Cardiac ventricle fibroblast (primary cell): ENCODE measurements around the gene POLR1A. TPM values are rescaled to one million over a fixed set of nuclear protein-coding genes. Genes with fewer than 3 reads are reported as not detected.

Source experiments
- total RNA-seq: library from RNA; depleted of rRNA; stranded (reverse); fragments of >200 nt; gene quantifications from 2 replicates; pipeline ENCODE4 v1.2.3, GENCODE V29; 2015

The POLR1A gene
- total RNA-seq = 26.2 and 28.4 TPM in 2 replicates

DNA sequence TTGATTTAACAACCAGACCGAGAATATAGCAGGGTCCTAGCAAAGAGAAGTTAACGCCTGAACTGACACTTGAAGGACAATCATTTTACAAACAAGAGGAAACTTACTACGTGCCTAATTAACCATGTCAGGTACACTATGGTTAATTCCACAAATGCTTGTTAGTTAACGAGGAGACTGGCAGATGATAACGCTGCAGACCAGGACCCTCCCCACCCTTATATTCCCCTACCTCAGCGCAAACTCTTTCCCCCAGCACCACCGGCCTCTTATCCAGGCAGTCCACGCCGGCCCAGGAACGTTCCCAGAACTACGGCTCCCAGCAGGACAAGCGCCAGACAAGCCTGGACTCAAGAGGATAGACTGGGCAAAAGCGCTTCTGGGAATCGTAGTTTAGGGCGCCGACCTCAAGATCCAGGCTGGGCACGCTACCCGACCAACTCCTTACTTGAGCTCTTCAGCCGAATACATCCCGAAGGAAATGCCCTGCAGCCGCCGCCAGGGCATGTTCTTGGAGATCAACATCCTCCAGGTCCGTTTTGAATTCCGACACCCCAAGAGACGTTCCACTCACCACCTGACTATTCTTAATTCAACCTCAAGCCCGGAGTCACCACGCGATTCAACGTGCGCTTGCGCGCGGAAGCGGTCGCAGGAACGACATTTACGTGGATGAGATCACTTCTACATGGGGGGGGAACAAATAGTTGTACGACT, at the start of gene POLR1A:
POLR1A (minus strand) TSS at position 635 of the 717 bp plus-strand sequence; CDS start at position 525, 110 bp downstream.

DNA sequence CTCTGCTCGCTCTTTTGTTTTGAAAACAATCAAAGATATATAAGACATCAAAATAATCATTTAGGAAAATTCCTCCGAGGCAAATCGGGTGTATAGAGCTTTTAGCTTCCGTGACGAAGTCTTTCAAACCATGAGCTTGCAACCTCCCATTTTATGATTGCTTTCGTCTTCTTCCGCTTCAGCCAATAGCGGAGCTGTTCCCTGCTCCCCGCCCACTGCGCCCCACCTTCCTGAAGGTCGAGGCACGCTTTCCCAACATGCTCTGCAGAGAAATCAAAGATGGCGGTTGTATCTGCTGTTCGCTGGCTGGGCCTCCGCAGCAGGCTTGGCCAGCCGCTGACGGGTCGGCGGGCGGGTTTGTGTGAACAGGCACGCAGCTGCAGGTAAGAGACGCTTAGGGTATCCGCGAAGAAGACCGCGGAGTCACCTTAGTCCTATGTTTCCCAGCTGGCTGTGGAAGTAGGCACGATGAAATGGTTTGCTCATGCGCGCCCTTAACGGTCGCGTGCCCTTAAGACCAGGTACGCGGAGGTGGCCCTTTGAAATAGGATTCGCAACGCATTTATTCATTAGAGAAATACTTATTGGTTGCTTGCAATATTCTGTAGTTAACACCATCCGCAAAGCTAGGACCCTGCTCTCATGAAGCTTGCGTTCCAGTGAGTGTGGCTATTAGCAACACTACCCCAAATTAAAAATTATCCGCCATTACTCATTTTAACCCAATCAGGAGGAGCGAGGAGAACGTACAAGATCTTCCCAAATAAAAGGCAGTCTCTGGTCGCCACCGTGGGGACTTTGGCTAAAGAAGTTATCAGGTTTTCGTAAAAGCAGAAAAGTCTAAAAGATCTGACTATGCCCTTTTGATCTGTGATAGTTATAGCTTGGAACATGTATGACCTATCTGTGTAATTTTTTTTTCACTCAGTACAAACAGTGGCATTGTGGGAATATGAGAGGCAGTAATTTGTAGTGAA, 571 bp upstream of the POLR1A start, which contains the start of gene PTCD3:
PTCD3 (plus strand) TSS at position 267 of the 977 bp plus-strand sequence; CDS start at position 280, 13 bp downstream.

Other genes with a start within 250 kb of the POLR1A start
- 7.7 and 9.3 TPM in 2 replicates for gene ST3GAL5, start 216.9 kb downstream of the POLR1A start, total RNA-seq
- 29.2 and 31.0 TPM in 2 replicates for gene PTCD3, start 349 bp upstream of the POLR1A start, total RNA-seq
- gene IMMT, start 89.6 kb upstream of the POLR1A start, total RNA-seq = 41.2 and 43.5 TPM in 2 replicates
- 9.9 and 16.0 TPM in 2 replicates for gene MRPL35, start 93.6 kb upstream of the POLR1A start, total RNA-seq
- gene REEP1, start 231.7 kb upstream of the POLR1A start, total RNA-seq = not detected in 2 replicates